ENCODE results near the gene SLC12A2.

Gene SLC12A2

DNA sequence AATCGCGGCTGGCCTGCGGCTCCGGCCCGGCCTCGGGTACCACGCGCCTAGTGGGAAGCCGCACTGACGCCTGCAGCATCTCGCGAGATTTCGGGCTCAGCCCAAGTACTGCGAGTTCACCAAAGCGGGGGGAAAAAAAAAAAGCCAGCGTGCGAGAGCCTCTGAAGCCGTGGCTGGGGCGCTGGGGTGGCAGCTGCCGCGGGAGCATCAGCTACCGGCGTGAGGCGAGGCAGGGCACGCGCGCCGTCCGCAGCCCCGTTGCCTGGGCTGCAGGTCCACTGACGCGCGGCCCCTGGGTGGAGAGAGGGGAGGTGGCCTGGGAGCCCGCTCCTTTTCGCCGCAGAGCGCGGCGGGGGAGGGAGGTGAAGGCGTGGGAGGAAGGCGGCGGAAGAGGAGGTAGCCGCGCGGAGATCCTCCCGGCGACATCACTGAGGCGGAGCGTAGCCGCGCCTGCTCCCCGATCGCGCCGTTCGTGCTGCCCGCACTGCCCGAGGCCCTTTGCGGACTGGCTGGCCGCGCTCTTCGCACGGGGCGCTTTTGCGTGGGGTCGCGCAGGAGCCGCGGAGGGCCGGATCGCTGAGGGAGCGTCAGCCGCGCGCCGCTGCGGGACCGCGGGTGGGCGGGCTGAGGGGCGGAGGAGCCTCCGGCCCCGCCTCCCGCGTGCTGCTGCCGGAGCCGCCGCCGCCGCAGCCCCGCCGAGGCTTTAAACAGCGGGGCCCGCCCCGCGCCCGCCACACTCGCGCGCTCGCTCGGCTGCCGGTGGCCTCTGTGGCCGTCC lies at the start of gene SLC12A2:
SLC12A2 (plus strand) TSS at position 734 of the 778 bp plus-strand sequence. CDS start 189 bp downstream, outside the sequence.
- DNase-seq, result peak; percentile 93

DNA sequence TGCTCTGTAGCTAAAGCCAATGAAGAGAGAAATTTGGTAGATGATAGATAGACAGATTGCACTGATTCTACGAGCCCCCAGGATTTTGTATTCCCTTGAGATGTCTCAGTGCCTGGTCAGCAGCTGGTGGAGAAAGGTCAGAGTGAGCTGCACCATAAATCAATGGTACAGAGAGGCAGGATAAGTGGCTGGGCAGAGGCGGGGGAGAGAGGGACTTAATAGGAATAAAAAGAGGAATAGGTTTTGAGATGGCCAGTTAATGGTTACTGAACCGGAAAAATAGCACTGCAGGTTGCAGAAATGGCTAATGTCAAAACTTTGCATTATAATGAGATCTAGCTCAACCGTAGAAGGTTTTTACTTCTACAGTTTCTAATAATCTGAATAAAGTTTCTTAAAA lies 47.9 kb upstream of the SLC12A2 start:
- DNase-seq, result no peak

DNA sequence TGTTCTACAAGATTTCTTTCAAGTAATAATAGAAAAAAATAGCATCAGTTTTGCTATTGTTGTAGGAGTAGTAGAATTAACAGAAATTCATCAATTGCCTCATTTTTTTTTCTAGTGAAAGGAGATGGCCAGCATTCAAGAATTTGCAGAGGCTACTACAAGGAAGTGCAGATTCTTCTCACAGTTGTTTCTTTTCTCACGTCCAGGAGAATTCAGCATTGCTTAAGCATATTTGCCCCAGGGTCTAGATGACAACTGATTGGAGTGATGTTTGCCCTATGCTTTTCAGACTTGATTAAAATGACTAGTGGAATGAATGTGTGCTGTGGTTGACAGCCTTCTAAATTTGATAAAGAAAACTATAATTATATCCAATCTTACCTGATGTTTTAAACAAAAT lies 46.6 kb upstream of the SLC12A2 start:
- no peak for DNase-seq

DNA sequence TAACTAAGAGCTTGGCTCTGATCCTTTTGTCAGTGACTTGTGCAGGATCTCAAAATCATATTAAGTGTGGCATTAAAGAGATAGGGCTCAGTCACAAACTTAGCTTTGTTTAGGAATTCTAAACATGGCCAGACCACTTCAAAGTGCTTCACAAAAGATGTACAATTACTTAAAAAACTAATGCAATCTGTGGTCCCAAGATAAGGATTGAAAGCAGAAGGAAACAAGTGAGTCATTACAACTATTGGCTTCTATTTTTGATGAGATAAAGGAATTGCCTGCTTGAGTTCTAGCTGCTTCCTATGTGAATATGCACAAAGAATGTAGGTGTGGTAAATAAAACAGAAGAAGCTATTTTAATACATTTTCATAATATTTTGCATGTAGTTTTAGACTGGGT lies 44.9 kb upstream of the SLC12A2 start:
- DNase-seq, result peak; percentile 88

DNA sequence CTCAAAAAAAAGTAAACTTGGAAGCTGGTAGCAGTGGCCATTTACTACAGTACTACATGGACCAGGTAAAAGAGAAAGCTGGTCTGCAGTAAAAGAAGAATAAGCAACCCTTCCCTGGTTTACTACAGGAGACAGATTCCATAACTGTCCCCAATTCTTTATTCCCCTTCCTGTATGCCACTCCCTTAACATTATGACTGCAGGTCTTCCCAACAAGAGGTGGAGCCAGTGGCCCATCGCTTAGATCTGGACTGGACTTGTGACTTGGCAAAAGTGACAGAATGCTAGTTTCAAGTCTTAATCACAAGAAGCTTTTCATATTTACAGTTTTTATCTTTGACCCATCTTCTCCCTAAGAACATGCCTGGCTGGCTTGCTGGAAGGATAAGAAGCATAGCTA lies 42.6 kb upstream of the SLC12A2 start:
- no peak for DNase-seq

DNA sequence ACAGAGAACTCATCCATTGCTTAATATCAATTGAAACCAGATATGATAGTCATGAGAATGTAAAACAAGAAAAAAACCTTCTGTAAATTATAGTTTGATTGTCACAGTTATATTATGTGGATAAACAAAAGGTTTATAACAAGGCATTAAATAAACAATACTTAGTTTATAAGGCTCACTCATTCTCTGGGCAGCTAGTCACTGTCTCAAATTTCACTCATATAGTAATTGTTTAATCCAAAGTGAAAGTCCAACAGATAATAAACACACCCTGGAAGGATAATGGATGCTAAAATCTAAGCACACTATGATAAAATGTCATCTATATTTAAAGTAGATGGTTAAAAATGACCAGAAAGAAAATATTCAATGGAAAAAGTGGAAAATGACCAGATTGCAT lies 30.8 kb upstream of the SLC12A2 start:
- no peak for DNase-seq

DNA sequence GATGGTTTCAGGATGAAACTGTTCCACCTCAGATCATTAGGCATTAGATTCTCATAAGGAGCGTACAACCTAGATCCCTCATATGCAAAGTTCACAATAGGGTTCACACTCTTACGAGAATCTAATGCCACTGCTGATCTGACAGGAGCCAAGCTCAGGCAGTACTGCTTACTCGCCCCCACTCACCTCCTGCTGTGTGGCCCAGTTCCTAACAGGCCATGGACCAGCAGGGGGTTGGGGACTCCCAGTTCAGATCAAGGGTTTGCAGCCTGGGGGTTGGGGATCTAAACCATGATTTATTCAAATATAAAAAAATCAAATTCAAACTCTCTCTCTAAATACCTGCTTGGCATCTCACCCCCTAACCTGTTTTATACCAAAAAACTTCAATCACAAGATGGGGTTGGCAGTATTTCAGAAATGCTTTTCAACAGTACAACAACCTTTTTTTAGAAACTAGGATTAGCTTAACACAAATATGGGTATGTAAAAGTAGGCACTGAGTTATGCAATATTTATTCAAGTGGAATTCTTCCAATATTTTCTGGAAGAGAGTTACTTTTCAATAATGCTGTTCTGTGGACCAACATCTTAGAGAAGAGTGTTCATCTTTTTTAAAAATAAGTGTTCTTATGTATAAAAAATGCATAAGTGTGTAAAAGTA lies 30.1 kb upstream of the SLC12A2 start:
- DNase-seq, result no peak

DNA sequence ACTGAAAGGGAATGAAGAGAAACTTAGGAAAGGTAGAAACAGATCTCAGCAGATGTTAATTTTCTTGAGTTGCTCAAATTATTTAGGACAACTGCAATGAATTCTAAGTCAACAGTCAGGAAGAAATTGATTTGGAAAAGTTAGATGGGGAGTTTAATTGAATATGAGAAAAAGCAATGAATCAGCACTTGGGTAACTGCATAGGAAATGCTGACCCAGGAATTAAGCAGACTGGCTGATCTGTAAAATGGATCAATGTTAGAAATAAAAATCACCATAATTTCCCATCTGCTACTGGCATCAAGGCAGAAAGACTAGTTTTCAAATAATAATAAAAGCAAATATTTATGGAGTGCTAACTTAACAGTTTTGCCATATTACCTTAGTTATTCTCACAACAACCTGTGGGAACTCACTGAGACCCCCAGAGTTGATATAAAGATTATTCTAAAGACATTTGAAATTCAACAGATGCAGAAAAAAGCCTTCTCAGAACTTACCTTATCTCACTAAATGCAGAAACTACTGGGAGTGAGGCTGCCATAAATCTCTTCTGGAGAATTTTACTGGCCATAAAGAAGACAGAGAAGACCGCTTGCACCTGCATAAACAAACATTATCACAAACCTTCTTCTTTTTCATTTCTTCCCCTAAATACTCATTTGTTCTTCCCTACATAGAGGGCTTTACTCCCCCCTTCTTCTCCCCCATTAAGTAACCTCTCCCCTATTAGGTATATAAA lies 22.8 kb upstream of the SLC12A2 start:
- no peak for DNase-seq

DNA sequence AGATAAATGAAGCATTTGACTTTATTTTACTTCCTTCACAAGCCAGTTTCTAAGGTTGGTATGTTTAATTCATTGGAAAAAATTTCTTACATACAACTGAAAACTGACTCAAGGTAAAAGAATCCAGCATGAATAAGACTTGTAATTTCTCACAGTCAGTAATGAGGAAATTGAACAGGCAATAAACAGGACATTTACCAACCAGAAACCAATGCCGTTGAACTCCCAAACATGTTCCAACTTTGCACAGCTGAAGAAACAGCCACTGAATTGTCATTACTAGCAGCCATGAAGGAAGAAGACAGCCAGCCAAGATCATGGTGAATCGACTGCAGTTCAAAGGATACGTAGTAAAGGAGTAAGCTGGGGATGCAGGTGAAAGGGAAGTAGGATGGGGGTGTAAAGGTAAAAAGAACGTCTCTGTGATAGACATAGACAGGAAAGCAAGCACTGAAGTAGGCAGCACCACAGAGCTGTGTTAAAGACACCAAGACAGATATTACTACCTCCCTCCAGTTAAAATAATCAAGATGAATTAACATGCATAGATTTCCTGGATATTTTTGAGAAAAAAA lies 21.3 kb upstream of the SLC12A2 start:
- DNase-seq, result no peak

DNA sequence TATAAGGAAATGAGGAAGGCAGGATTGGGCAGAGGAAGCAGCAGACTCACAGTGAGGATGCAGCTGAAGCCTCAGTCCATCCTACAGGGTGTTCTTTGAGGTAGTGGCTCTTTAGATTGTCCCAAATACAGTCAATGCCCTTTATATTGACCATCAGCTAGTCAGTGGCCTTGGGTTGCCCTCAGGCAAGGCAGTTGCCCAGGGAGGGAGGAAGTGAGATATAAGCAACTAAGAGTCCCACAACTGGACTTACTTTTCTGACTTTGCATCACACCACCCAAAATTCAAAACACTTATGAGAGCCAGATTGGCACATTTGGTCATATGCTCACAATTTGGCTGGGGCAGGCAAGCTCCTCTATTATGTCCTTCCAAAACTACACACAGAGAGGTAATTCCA lies 9.4 kb upstream of the SLC12A2 start:
- no peak for DNase-seq

DNA sequence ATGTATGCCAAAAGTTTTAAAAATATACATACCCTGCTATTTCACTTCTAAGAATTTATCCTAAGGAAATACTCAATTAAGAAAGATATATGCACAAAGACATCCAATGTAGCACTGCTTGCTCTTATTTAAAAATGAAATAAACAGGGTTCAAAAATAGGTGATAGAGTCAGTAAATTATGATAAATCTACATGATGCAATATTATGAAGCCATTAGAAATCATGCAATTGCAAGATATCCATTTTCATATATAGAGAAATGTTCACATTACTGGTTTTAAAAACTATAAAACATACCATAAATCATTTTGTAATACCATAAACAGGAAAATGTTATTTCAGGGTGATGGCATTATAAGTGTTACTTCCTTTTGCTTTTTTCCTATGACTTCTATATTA lies 8.6 kb upstream of the SLC12A2 start:
- no peak for DNase-seq

DNA sequence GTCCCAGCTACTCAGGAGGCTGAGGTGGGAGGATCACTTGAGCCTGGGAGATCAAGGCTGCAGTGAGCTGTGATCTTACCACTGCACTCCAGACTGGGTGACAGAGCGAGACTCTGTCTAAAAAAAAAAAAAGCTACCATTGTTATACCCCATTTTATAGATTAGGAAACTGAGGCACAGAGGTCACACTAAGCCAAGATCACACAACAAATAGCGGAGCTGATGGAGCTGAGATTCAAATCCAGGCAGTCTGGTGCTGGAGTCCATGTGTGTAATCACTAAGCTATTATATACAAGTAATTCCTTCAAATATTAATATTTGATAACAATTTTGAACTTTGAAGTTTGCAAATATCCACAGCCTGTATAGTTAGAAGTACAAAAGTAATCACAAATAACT lies 6.0 kb upstream of the SLC12A2 start:
- DNase-seq, result no peak

DNA sequence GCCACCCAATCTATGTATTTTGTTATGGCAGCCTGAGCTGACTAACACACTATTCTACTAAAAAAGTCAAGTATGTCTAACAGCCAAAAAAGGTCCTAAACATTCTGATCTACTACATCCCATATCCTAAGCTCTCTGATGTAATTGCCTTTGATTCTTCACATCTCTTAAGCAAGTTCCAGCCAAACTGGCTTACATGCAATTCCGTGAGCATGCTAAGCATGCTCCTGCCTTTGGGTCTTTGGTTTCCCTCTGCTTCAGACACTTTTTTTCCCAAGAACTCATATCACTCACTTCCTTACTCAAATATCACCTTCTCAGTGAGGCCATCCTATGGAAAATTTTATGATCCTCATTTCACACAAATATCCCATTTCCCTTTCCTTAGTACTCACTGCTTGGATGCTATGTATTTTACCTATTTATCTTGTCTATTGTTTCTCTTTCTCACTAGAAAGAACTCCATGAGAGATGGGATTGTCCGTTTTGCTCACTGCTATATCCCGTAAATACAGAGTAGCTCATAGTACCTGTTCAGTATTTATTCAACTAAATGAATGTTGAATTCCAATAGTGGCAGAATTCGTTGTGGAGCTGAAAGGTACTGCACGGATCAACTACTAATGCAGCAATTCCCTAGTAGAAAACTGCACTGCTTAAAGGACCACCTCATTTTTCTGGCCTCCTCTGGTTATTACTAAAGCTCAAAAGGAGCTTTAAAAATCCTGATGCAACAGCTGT lies 2.3 kb upstream of the SLC12A2 start:
- DNase-seq, result peak; percentile 22

DNA sequence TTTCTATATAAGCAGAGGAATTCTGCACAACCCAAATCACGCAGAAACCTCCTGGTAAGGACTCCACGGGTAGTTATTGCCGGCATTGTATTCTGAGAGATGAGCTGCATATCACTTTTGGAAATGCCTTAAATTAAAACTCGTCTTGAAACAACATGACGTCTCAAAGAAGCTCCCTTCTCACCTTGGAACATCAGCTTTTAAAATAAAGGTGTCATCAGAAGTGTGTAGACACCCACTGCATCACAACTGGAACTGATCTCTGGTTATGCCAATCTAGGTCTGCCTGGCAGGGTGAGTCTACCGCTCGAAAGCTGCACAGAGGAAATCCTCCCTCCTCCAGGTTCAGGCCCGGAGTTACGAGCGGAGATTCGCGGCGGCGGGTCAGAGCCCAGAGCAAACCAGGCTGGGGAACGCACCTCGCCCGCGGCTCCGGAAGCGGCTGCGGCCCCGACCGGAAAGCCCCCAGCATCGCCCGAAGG lies 974 bp upstream of the SLC12A2 start:
- DNase-seq, result no peak

DNA sequence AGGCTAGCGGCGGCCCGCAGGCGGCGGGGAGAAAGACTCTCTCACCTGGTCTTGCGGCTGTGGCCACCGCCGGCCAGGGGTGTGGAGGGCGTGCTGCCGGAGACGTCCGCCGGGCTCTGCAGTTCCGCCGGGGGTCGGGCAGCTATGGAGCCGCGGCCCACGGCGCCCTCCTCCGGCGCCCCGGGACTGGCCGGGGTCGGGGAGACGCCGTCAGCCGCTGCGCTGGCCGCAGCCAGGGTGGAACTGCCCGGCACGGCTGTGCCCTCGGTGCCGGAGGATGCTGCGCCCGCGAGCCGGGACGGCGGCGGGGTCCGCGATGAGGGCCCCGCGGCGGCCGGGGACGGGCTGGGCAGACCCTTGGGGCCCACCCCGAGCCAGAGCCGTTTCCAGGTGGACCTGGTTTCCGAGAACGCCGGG lies 253 bp downstream of the SLC12A2 start:
- DNase-seq, result no peak

DNA sequence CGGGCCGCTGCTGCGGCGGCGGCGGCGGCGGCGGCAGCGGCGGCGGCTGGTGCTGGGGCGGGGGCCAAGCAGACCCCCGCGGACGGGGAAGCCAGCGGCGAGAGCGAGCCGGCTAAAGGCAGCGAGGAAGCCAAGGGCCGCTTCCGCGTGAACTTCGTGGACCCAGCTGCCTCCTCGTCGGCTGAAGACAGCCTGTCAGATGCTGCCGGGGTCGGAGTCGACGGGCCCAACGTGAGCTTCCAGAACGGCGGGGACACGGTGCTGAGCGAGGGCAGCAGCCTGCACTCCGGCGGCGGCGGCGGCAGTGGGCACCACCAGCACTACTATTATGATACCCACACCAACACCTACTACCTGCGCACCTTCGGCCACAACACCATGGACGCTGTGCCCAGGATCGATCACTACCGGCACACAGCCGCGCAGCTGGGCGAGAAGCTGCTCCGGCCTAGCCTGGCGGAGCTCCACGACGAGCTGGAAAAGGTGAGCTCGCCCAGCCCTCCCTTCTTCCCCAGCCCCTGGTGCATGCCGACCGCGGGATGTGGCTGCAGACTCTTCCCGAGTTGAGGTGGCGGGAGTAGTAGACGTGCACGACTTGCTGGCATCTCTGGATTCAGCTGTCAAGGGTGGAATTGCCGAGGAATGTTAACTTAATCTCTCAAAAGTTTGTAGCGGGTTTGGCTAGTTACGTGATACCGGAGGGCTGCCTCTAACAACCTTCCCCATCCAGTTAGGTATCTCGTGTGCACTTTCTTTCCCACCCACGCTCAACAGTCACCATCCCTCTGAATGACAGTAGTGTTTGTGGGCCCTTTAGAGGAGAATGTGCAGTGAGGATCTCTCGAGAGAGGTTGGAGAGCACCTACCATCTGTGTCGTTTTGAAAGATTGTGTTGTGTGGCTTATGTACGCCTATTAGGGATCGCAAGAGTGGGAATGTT lies 932 bp downstream of the SLC12A2 start:
- DNase-seq, result peak; percentile 48

DNA sequence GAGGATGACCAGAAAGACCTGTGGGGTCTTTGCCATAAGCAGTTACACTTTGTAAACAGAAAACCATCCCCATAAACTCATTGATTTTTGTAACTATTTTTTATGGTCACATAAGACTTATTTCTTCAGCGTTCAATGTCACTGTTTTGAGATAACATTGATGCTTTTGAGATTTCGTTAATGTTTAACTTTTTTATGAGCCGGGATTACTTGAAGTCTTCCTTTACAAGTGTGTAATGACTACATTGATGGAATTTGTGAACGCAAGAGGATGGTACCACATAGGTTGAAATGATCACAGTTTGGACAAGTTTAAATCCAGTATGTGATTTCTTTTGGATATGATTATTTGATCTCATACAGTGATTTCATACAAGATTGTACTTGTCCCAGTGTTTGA lies 1.8 kb downstream of the SLC12A2 start:
- no peak for DNase-seq

DNA sequence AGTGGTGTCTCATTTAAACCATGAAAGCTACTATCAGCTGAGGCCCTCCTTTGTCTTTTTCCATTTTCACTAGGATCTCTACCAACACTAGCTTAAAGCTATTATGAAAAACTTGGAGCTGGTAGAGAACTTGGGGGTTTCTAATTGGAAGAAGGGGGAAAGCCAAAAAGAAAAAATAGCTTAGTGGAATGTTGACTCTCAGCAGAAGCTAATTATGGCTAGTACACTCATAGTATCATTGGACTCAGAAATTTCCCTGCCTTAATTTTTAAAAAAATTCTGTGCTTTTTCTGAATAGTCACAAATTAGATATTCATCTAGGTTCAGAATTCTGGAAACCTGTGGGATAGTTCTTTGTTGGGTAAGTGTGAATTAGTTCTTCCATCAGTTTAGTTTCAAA lies 8.0 kb downstream of the SLC12A2 start:
- DNase-seq, result no peak

DNA sequence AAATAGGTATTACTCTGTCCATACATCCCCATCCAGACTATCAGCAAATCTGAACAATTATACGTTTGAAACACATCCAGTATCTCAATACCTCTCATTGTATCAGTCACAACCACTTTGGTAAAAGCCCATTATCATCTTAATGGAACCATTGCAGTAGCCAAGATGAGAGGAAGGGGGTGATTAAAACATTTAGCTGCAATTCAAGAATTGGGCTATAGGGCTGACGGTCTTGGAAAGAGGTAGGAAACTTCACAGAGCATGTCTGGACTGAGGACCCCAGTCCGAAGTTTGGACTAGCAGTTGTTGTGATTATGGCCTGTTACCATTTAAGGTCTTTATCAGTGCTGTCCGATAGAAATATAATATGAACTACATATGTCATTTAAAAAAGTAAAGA lies 8.6 kb downstream of the SLC12A2 start:
- DNase-seq, result no peak

DNA sequence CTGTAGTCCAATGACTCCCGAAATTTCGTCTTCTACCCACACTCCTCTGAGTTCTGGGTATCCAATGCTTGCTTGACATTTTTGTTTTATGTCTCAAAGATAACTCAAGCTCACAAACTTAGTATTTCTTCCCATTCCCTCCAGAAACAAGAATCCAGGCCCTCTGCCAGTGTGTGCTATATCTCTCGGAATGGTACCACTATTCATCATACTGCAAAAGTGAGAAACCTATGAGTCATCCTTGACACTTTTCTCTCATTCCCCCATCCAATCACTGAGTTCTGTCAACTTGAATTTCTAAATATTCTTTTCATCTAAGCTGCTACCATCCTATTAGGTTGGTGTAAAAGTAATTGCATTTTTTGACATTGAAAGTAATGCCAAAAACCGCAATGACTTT lies 9.8 kb downstream of the SLC12A2 start:
- no peak for DNase-seq

DNA sequence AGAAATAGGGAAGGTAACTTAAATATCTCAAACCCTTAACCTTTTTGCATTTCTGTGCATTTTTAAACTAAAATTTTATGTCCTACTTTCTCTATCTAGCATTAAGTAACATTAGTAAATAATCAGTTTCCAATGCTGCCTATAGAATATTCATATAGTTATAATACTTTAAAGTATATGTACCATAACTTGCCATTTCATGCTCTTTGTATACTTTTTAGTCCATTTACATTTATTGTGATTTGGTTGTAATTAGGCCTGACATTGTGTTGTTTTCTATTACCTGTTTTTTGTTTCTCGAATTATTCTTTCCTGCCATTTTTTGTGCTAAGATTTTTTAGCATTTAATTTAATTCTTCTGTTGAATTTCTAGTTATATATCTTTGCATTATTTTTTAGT lies 13.7 kb downstream of the SLC12A2 start:
- DNase-seq, result no peak

DNA sequence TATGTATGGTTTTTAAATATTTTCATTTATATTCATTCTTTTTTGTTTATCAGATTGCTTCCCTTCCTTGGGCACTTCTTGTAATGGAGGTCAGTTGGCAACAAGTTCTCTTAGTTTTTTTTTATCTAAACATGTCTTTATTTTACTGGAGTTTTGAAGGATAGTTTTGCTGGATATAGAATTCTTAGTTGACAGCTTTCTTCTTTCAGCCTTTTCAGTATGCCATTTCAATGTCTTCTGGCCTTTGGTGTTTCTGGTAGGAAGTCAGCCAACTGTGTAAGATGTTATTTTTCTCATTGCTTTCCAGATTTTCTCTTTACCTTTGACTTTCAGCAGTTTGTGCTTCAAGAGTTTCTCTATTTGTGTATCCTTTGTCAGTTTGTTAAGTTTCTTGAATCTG lies 14.2 kb downstream of the SLC12A2 start:
- DNase-seq, result no peak

Data from hematopoietic multipotent progenitor cell treated with erythropoietin and hydrocortisone succinate and interleukin-3 and kit ligand, for 6 days (in vitro differentiated cells).